Urinary bladder (tissue), 4 donors: ENCODE measurements around the gene SPP1. TPM values are rescaled to one million over a fixed set of nuclear protein-coding genes. Genes with fewer than 3 reads are reported as not detected.
"Not testable (repeated sequence)": the region's sequence is repeated elsewhere in the genome, so short reads cannot be mapped to it uniquely, and the experiment has no call there.

Experiments used
- DNase-seq: peaks from one replicate; pipeline ENCODE4 v3.0.0-alpha.2; 2015; ENCODE audit errors: extremely low spot score
- H3K27ac ChIP-seq: one replicate; pipeline ENCODE4 v1.5.1; 2013; ENCODE audit warnings: low read depth, mild to moderate bottlenecking, moderate library complexity
- H3K36me3 ChIP-seq: one replicate; pipeline ENCODE4 v1.6.1; 2013; ENCODE audit warnings: mild to moderate bottlenecking, moderate library complexity; ENCODE audit not compliant: insufficient read depth
- H3K4me1 ChIP-seq: one replicate; pipeline ENCODE4 v1.6.1; 2013; ENCODE audit warnings: mild to moderate bottlenecking, moderate library complexity; ENCODE audit not compliant: insufficient read depth
- H3K4me3 ChIP-seq: one replicate; pipeline ENCODE4 v1.5.1; 2013; ENCODE audit warnings: low read depth, low read length
- WGBS: extraction: QIAGEN DNeasy Blood & Tissue Kit; methylation state at CpG from one replicate; pipeline ENCODE4 v1.1.7; 2013; 5-methylcytosine and 5-hydroxymethylcytosine counted together
- polyA plus RNA-seq: library from polyadenylated mRNA; stranded (reverse); fragments of 200-250 nt; gene quantifications from one replicate; pipeline ENCODE4 v1.2.3, GENCODE V29; 2013
- total RNA-seq: library from RNA; depleted of rRNA; stranded (reverse); fragments of >200 nt; gene quantifications from one replicate; pipeline ENCODE4 v1.2.3, GENCODE V29; 2014
- donor health status: healthy with polysubstance abuse.
- donor health status: healthy.

SPP1 gene
- total RNA-seq (76.1 TPM), polyA plus RNA-seq (20.6 TPM)

- H3K4me1 ChIP-seq, result no peaks in the 10 kb centered on the region
- H3K4me3 ChIP-seq, result no peak within 1 kb of the TSS
- WGBS, result 37% methylated on average over 8 of the region's 8 CpGs
- no peaks in the 10 kb centered on the region for H3K36me3 ChIP-seq
- DNase-seq, result no peak
- H3K27ac ChIP-seq, result no peak within 1 kb of the TSS
Measured at GRCh38 chr4:87975466-87975865, at the start of gene SPP1. TSS of gene SPP1 (plus strand) at chr4:87975714. CDS start at chr4:87976896, 1,182 bp downstream.

- no peak overlapping the region for H3K4me3 ChIP-seq
- H3K36me3 ChIP-seq, result no peaks in the 10 kb centered on the region
- 80% methylated on average over 4 of the region's 4 CpGs for WGBS
- no peak overlapping the region for H3K27ac ChIP-seq
- no peaks in the 10 kb centered on the region for H3K4me1 ChIP-seq
- no peak for DNase-seq
Measured at GRCh38 chr4:87926554-87927098, 48.9 kb upstream of the SPP1 start.

- Histone ChIP-seq H3K4me3 (no peak overlapping the region), H3K4me1 (no peaks in the 10 kb centered on the region), H3K27ac (no peak overlapping the region), H3K36me3 (no peaks in the 10 kb centered on the region)
- no peak for DNase-seq
- 83% methylated on average over 1 of the region's 1 CpG for WGBS
Measured at GRCh38 chr4:87930629-87931028, 44.9 kb upstream of the SPP1 start.

DNA sequence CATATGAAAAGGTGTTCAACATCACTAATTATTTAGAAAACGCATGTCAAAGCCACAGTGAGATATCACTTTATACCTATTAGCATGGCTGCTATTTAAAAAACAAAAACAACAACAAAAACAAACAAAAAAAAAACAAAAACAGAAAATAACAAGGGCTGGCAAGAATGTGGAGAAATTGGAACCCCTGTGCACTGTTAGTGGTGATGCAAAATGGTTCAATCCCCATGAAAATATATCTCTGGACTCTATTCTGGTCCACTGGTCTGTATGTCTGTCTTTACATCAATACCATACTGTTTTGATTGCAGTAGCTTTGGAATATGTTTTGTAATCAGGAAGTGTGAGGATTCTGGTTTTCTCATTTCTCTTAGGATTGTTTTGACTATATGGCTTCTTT is 43.6 kb upstream of the SPP1 start:
- Histone ChIP-seq H3K36me3 (no peaks in the 10 kb centered on the region), H3K27ac (no peak overlapping the region), H3K4me3 (no peak overlapping the region), H3K4me1 (no peaks in the 10 kb centered on the region)
- DNase-seq, result no peak
- 77% methylated on average over 1 of the region's 1 CpG for WGBS

DNA sequence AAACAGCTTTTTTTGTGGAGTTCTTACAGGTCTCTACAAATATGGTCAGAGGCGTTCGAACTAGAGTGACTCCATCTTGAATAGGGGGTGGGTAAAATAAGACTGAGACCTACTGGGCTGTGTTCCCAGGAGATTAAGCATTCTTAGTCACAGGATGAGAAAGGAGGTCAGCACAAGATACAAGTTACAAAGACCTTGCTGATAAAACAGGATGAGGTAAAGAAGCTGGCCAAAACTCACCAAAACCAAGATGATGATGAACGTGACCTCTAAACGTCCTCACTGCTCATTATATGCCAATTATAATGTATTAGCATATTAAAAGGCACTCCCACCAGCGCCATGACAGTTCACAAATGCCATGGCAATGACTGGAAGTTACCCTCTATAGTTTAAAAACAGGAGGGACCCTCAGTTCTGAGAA is 42.8 kb upstream of the SPP1 start:
- WGBS, result 72% methylated on average over 5 of the region's 5 CpGs
- no peak for DNase-seq
- no peaks in the 10 kb centered on the region for H3K4me1 ChIP-seq
- no peaks in the 10 kb centered on the region for H3K36me3 ChIP-seq
- no peak overlapping the region for H3K27ac ChIP-seq
- no peak overlapping the region for H3K4me3 ChIP-seq

GRCh38 chr4:87933337-87933736 is 42.2 kb upstream of the SPP1 start:
- no peak overlapping the region for H3K4me3 ChIP-seq
- H3K27ac ChIP-seq, result no peak overlapping the region
- H3K4me1 ChIP-seq, result no peaks in the 10 kb centered on the region
- no peaks in the 10 kb centered on the region for H3K36me3 ChIP-seq
- WGBS, result 95% methylated on average over 1 of the region's 1 CpG
- DNase-seq, result no peak

- Histone ChIP-seq H3K4me3 (no peak overlapping the region), H3K27ac (no peak overlapping the region), H3K4me1 (no peaks in the 10 kb centered on the region), H3K36me3 (no peaks in the 10 kb centered on the region)
- WGBS, result 91% methylated on average over 2 of the region's 2 CpGs
- no peak for DNase-seq
Measured at GRCh38 chr4:87934157-87934704, 41.3 kb upstream of the SPP1 start.

GRCh38 chr4:87934973-87935372 is 40.5 kb upstream of the SPP1 start:
- H3K4me3 ChIP-seq, result no peak overlapping the region
- H3K4me1 ChIP-seq, result no peaks in the 10 kb centered on the region
- no peak overlapping the region for H3K27ac ChIP-seq
- DNase-seq, result no peak
- 29% methylated on average over 2 of the region's 2 CpGs for WGBS
- no peaks in the 10 kb centered on the region for H3K36me3 ChIP-seq

GRCh38 chr4:87935954-87936353 is 39.6 kb upstream of the SPP1 start:
- H3K27ac ChIP-seq, H3K36me3 ChIP-seq, H3K4me3 ChIP-seq, H3K4me1 ChIP-seq, DNase-seq: not testable (repeated sequence)
- 63% methylated on average over 7 of the region's 9 CpGs for WGBS

GRCh38 chr4:87937523-87937922 is 38.0 kb upstream of the SPP1 start:
- Histone ChIP-seq H3K4me1 (no peaks in the 10 kb centered on the region), H3K36me3 (no peaks in the 10 kb centered on the region), H3K4me3 (no peak overlapping the region), H3K27ac (no peak overlapping the region)
- DNase-seq, result no peak
- WGBS, result 92% methylated on average over 1 of the region's 1 CpG

DNA sequence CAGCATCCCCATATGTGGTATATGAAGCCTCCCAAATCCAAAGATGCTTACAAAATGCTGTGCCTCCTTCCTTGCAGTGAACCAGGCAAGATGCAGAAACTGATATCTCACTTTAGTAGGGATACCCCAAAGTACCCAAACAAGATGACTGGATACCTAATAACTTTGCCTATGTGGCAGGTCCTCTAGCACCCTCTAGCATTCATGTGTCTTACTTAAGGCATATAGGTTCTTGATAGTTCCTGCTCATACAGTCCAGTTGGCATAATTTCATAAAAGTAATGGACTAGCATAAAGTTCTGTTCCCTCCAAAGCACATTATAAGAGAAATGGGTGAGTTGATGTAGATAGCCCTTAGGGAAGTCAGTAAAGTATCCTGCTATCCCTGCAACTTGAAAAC is 36.8 kb upstream of the SPP1 start:
- Histone ChIP-seq H3K27ac (no peak overlapping the region), H3K4me1 (no peaks in the 10 kb centered on the region), H3K36me3 (no peaks in the 10 kb centered on the region), H3K4me3 (no peak overlapping the region)
- no peak for DNase-seq

DNA sequence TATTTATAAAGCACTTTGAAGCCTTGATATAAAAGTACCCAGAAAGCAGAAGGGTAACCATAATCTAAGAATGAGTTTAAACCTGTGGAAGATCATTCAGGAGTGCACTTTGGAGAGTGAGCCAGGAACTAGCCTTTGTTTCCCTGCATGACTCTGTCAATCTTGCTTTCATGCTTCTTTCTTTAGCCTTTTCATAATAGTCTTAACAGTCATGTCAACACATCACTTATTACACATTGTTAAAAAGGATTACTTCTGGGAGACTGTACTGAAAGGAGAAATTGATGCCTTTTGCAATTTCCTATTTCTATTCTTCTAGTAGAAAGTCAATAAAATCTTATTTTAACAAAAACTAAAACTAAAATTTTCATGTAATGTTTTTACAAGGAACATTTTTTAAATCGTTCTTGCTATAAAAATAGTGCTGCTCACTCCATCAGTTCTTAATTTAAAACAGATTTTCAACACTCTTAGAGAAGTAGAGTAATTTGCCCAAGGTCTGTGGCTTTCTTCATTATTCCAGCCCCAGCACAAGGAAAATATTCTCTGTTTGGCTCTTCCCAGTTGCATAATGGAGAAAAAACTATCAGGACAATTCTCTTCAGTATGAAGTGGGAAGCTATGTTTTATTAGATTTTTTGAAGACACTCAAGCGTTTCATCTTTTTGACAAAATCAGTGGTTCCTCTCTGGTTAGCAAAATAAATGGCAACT is 35.4 kb upstream of the SPP1 start:
- no peak for DNase-seq
- Histone ChIP-seq H3K4me3 (no peak overlapping the region), H3K36me3 (no peaks in the 10 kb centered on the region), H3K4me1 (no peaks in the 10 kb centered on the region), H3K27ac (no peak overlapping the region)
- WGBS, result 64% methylated on average over 2 of the region's 2 CpGs

- H3K4me3 ChIP-seq, H3K36me3 ChIP-seq, DNase-seq, H3K4me1 ChIP-seq, H3K27ac ChIP-seq: not testable (repeated sequence)
- 86% methylated on average over 2 of the region's 2 CpGs for WGBS
Measured at GRCh38 chr4:87940809-87941208, 34.7 kb upstream of the SPP1 start.

GRCh38 chr4:87941537-87942392 is 33.7 kb upstream of the SPP1 start:
- no peak for DNase-seq
- no peak overlapping the region for H3K4me3 ChIP-seq
- 58% methylated on average over 5 of the region's 5 CpGs for WGBS
- H3K27ac ChIP-seq, result no peak overlapping the region
- H3K36me3 ChIP-seq, result no peaks in the 10 kb centered on the region
- no peaks in the 10 kb centered on the region for H3K4me1 ChIP-seq
